Keratinocyte (primary cell): ENCODE data around the gene MAP3K3.

Experiments
- CTCF ChIP-seq, 3 experiments: IDR thresholded peaks in 1 of 3; conservative IDR thresholded peaks in 1 of 3; optimal IDR thresholded peaks in 1 of 3; 2 replicates in 2 of 3; 3 replicates in 1 of 3; pipeline versions ENCODE3 to v1.5.1; 2011; ENCODE audit warnings: low read length in 3 of 3, mild to moderate bottlenecking in 3 of 3, moderate library complexity in 2 of 3, control low read depth in 1 of 3, inconsistent platforms in 1 of 3; ENCODE audit not compliant: insufficient read depth in 2 of 3; ENCODE audit errors: extremely low read depth in 1 of 3
- EZH2 ChIP-seq: IDR thresholded peaks from one replicate; pipeline ENCODE4 v1.6.1; 2012; ENCODE audit warnings: inconsistent platforms, mild to moderate bottlenecking, low read length, moderate library complexity

GRCh38 chr17:63634816-63635215, 12.6 kb downstream of the MAP3K3 start:
- TF ChIP-seq CTCF (optimal IDR thresholded peaks at IDR 0.05 in 1 of 3, IDR thresholded peaks at IDR 0.05 in 1 of 3, conservative IDR thresholded peaks at IDR 0.05 in 1 of 3; ENCODE audit: extremely low read depth in 1 of 3, insufficient read depth in 2 of 3, low read length in 3 of 3) = no peak
- TF ChIP-seq EZH2 = no peak
